Transverse colon (tissue), 4 donors: Measurements from ENCODE around the gene CYP2C9.

Experiments used
- CTCF ChIP-seq, 5 experiments: fragments of 200-600 bp in 3 of 5; fragments of 450-650 bp in 2 of 5; sonication (generic) in 3 of 5; IDR thresholded peaks; 1 replicate in 2 of 5; 2 replicates in 3 of 5; pipeline ENCODE4 v1.5.1; 2016 to 2017; ENCODE audit warnings: antibody characterized with exemption in 5 of 5, inconsistent platforms in 3 of 5, mild to moderate bottlenecking in 2 of 5, moderate library complexity in 1 of 5
- POLR2A ChIP-seq: fragments of 450-650 bp; IDR thresholded peaks from one replicate; pipeline ENCODE4 v1.6.1; 2016; ENCODE audit warnings: antibody characterized with exemption, mild to moderate bottlenecking, moderate library complexity
- POLR2AphosphoS5 ChIP-seq, 3 donors: sonication (generic); formaldehyde crosslinking; IDR thresholded peaks; one replicate each; pipeline ENCODE4 v1.6.1; 2016; ENCODE audit warnings: antibody characterized with exemption in 3 of 3

DNA sequence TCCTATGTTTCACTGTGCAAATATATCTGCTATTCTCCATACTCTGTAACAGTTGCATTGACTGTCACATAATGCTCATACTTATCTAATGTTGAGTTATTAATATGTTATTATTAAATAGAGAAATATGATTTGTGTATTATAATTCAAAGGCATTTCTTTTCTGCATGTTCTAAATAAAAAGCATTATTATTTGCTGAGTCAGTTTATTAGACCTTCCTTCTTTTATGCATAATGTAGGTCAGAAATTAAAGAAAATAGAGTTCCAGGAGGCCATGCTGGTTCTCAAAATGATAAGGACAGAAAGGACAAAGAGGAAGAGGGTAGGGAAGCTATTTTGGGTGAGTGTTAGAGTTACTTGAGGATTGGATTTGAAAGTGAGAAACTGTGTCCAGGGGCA is 50.7 kb downstream of the CYP2C9 start:
- no peak for TF ChIP-seq POLR2A
- no peak for TF ChIP-seq CTCF (IDR thresholded peaks at IDR 0.05)
- no peak for TF ChIP-seq POLR2AphosphoS5 (IDR thresholded peaks at IDR 0.05)
